ENCODE results near the gene DTX3. TPM values are rescaled to one million over a fixed set of nuclear protein-coding genes. Genes with fewer than 3 reads are reported as not detected.
"Not testable (repeated sequence)": the region's sequence is repeated elsewhere in the genome, so short reads cannot be mapped to it uniquely, and the experiment has no call there.

The DTX3 gene
- total RNA-seq, 1 experiment from 2014 or later: 11.9 TPM

DNA sequence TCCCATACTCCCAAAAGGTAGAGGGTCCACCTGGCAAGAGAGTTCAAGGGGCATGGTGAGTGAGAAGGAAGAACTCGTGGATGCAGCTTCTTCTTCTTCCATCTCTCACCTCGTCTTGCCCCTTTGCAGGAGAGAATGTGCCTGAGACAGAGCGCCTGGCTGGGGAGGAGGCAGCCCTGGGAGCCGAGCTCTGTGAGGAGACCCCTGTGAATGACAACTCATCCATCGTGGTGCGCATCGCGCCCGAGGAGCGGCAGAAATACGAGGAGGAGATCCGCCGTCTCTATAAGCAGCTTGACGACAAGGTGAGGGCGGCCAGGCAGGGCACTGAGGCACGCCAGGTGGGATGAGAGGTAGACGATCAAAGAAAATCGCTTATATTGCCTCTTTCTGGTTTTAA, 34.8 kb upstream of the DTX3 start:
- Histone ChIP-seq H3K4me1 (ENCODE audit: insufficient read depth, low read length) (no peaks in the 10 kb centered on the region), H3K9me2 (replicated peaks; ENCODE audit: low read length) (no peaks in the 10 kb centered on the region), H3K9me3 (ENCODE audit: low read length) (no peaks in the 10 kb centered on the region), H3K27me3 (ENCODE audit: low read length) (no peaks in the 10 kb centered on the region), H3K27ac (ENCODE audit: low read length) (no peak overlapping the region), H3K4me3 (ENCODE audit: low read length) (no peak overlapping the region), H3K79me2 (ENCODE audit: low read length) (no peaks in the 10 kb centered on the region), H3K36me3 (ENCODE audit: low read depth, low read length) (no peaks in the 10 kb centered on the region), H3K4me2 (ENCODE audit: low read length) (no peak overlapping the region), H4K20me1 (ENCODE audit: low read length) (no peaks in the 10 kb centered on the region), H2AFZ (ENCODE audit: low read length) (no peak overlapping the region), H3F3A (ENCODE audit: low read length, unreplicated experiment) (no peaks in the 10 kb centered on the region), H3K9ac (ENCODE audit: low read length) (no peak overlapping the region)
- ChIA-PET CTCF (no interaction called here), POLR2A (ENCODE audit: unreplicated experiment) (no interaction called here)
- no peak for ATAC-seq
- BruUV-seq (replicated peaks): no TSS peak
- intact Hi-C loops (cut with micrococcal nuclease): no loop called here
- TF ChIP-seq EZH2phosphoT487 (IDR thresholded peaks at IDR 0.05; ENCODE audit: borderline replicate concordance, low read length) (no peak), EZH2 (IDR thresholded peaks at IDR 0.05; ENCODE audit: low read length, unreplicated experiment) (no peak)
- TF ChIP-seq, protein P1, sequence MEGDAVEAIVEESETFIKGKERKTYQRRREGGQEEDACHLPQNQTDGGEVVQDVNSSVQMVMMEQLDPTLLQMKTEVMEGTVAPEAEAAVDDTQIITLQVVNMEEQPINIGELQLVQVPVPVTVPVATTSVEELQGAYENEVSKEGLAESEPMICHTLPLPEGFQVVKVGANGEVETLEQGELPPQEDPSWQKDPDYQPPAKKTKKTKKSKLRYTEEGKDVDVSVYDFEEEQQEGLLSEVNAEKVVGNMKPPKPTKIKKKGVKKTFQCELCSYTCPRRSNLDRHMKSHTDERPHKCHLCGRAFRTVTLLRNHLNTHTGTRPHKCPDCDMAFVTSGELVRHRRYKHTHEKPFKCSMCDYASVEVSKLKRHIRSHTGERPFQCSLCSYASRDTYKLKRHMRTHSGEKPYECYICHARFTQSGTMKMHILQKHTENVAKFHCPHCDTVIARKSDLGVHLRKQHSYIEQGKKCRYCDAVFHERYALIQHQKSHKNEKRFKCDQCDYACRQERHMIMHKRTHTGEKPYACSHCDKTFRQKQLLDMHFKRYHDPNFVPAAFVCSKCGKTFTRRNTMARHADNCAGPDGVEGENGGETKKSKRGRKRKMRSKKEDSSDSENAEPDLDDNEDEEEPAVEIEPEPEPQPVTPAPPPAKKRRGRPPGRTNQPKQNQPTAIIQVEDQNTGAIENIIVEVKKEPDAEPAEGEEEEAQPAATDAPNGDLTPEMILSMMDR (conservative IDR thresholded peaks at IDR 0.05; ENCODE audit: low read depth, low read length): no peak
- no peak for DNase-seq

GRCh38 chr12:57570438-57570837, 34.2 kb upstream of the DTX3 start:
- BruUV-seq (replicated peaks); H4K20me1 ChIP-seq (ENCODE audit: low read length); H2AFZ ChIP-seq (ENCODE audit: low read length); H3F3A ChIP-seq (ENCODE audit: low read length, unreplicated experiment); DNase-seq; H3K9ac ChIP-seq (ENCODE audit: low read length); H3K4me2 ChIP-seq (ENCODE audit: low read length); H3K4me3 ChIP-seq (ENCODE audit: low read length); H3K27me3 ChIP-seq (ENCODE audit: low read length); H3K27ac ChIP-seq (ENCODE audit: low read length); H3K4me1 ChIP-seq (ENCODE audit: insufficient read depth, low read length); H3K36me3 ChIP-seq (ENCODE audit: low read depth, low read length); ATAC-seq; intact Hi-C loops (cut with micrococcal nuclease); H3K9me2 ChIP-seq (replicated peaks; ENCODE audit: low read length); H3K9me3 ChIP-seq (ENCODE audit: low read length); POLR2A ChIA-PET (ENCODE audit: unreplicated experiment); H3K79me2 ChIP-seq (ENCODE audit: low read length): not testable (repeated sequence)
- CTCF ChIA-PET: interaction anchor here (0.6 kb wide), 1 partner anchor 13 kb away, joined by 4 read pairs; no protein-coding TSS in a partner anchor

DNA sequence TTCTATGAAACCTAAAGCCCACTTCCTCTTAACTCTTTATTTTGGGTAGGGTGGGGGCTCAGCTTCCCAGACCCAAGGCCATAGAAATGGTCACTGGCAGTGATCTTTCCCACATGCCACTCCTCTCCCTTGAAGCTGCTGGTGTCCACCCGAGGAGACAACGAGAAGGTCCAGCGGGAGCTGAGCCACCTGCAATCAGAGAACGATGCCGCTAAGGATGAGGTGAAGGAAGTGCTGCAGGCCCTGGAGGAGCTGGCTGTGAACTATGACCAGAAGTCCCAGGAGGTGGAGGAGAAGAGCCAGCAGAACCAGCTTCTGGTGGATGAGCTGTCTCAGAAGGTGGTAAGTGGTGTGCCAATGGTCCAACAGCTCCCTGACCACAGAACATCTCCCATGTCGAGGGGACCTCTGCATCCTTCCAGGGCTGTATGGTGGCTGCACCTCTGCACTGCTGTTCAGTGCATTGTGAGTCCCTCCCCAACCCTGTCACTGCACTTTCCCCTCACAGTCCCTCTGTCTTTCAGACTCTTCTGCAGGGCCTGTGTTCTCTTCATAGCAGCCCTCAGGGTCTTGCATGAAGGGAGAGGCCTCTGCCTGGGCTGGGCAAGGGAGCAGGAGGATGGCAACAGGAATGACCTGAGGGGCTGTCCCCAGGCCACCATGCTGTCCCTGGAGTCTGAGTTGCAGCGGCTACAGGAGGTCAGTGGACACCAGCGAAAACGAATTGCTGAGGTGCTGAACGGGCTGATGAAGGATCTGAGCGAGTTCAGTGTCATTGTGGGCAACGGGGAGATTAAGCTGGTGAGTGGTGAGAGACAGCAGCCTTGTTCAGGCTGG, 32.5 kb upstream of the DTX3 start:
- no peaks in the 10 kb centered on the region for H3K27me3 ChIP-seq (ENCODE audit: low read length)
- H3K4me1 ChIP-seq (ENCODE audit: insufficient read depth, low read length): no peaks in the 10 kb centered on the region
- no peaks in the 10 kb centered on the region for H3K9me3 ChIP-seq (ENCODE audit: low read length)
- H3K9me2 ChIP-seq (replicated peaks; ENCODE audit: low read length): no peaks in the 10 kb centered on the region
- no peak overlapping the region for H3K27ac ChIP-seq (ENCODE audit: low read length)
- intact Hi-C loops (cut with micrococcal nuclease): no loop called here
- BruUV-seq (replicated peaks): no TSS peak
- no peak overlapping the region for H2AFZ ChIP-seq (ENCODE audit: low read length)
- H3K79me2 ChIP-seq (ENCODE audit: low read length): no peaks in the 10 kb centered on the region
- TF ChIP-seq, protein P1 (conservative IDR thresholded peaks at IDR 0.05; ENCODE audit: low read depth, low read length): no peak
- TF ChIP-seq EZH2 (IDR thresholded peaks at IDR 0.05; ENCODE audit: low read length, unreplicated experiment): no peak
- no peak for TF ChIP-seq EZH2phosphoT487 (IDR thresholded peaks at IDR 0.05; ENCODE audit: borderline replicate concordance, low read length)
- no peak overlapping the region for H3K9ac ChIP-seq (ENCODE audit: low read length)
- no peaks in the 10 kb centered on the region for H3F3A ChIP-seq (ENCODE audit: low read length, unreplicated experiment)
- no peaks in the 10 kb centered on the region for H4K20me1 ChIP-seq (ENCODE audit: low read length)
- ATAC-seq: no peak
- ChIA-PET CTCF (no interaction called here), POLR2A (ENCODE audit: unreplicated experiment) (interaction anchor here (0.6 kb wide), 1 partner anchor 25 kb away, joined by 3 read pairs; no protein-coding TSS in a partner anchor)
- no peak overlapping the region for H3K4me3 ChIP-seq (ENCODE audit: low read length)
- DNase-seq: no peak
- H3K4me2 ChIP-seq (ENCODE audit: low read length): no peak overlapping the region
- H3K36me3 ChIP-seq (ENCODE audit: low read depth, low read length): no peaks in the 10 kb centered on the region
